ENCODE results near the gene PTGR3.
"Not testable (repeated sequence)": the region's sequence is repeated elsewhere in the genome, so short reads cannot be mapped to it uniquely, and the experiment has no call there.

Gene PTGR3

GRCh38 chr18:75202696-75203365, 6.1 kb downstream of the PTGR3 start:
- no peak for DNase-seq (ENCODE audit: low read depth)

- no peak for DNase-seq (ENCODE audit: low read depth)
These were observed 7.4 kb downstream of the PTGR3 start for GRCh38 chr18:75201282-75202270.

DNA sequence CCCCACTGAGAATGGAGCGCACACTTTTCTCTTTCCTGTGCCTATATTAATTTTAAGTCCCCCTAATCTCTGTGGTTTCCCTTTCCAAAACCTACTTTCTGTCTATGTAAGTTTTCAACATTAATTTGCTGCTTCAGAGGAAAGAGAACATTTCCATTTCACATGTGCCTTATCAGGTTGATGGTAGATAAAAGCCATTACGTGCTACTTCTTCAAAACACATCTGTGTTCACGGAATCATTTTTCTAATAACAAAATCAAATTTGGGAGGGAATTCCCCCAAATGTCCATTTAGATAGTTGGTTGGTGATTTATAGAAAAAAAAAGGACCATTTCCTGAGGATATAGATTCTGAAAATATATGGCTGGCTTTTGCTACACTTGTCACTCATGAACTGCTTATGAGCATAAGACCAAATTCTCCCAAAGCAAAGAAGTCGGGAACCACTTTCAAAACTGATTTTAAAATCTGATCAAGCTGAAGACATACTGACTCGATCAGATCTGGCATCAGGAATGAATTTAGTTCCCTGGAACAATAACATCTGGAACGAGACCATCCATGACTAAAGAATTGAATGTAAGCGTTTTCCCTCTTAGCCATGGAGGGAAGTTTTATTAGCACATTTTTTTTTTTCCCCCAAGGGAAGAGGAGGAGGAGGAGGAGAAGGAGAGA, 8.2 kb downstream of the PTGR3 start:
- DNase-seq (ENCODE audit: low read depth), result no peak

GRCh38 chr18:75200071-75200470, 8.9 kb downstream of the PTGR3 start:
- DNase-seq (ENCODE audit: low read depth), result no peak

DNA sequence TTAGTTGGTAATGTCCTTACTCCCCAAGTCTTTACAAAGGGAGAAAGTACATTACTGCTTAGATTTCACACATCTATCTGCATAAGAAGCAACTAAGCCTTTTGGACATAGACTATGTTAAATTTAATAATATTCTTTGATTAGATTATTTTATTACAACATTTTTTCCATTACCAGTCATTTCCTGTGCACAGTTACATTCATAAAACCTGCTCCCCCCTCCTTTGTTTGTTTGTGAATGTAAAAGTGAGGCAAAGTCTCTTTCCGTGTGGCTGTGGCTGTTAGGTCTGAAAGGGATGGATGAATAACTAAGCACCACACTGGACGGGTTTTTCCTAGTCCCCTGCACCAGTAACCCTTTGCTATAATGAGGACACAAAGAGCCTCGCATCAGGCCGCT, 9.6 kb downstream of the PTGR3 start:
- no peak for DNase-seq (ENCODE audit: low read depth)

DNA sequence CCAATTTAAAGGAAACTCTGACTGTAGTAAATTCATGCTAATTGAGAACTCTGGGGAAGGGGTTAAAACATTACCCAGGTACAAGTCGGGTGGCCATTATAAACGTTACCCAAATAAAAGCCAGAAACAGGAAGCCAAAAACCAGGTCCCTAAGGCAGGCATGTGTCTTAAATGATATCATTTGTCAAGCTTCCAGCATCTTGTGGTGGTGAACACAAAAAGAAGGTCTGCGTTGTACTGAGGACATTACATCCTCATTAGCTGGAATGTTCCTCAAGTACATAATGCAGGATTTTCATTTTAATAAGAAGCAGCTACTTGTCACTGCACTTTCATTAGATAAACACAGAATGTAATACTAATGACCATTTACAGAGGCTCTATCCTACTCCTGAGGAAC, 10.9 kb downstream of the PTGR3 start:
- no peak for DNase-seq (ENCODE audit: low read depth)

DNA sequence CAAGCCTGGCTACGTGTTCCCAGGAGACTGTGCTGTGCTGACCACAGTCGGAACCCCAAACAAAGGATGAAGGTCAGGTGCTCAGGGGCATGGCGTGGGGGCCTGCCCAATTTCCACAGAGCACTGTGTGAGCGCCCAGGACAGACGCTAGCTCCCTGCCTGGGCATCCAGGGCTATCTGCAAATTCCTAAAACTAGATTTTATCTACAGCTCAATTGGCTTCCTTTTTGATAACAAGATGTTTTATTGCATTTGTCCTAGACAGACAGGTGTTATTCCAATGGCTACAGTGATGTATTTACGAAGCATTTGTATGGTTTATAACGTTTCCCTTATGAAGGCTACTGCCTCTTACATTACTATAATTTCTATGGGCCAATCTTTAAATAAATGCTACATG, 16.0 kb downstream of the PTGR3 start:
- no peak for DNase-seq (ENCODE audit: low read depth)

GRCh38 chr18:75189696-75190095, 19.2 kb downstream of the PTGR3 start:
- no peak for DNase-seq (ENCODE audit: low read depth)

DNA sequence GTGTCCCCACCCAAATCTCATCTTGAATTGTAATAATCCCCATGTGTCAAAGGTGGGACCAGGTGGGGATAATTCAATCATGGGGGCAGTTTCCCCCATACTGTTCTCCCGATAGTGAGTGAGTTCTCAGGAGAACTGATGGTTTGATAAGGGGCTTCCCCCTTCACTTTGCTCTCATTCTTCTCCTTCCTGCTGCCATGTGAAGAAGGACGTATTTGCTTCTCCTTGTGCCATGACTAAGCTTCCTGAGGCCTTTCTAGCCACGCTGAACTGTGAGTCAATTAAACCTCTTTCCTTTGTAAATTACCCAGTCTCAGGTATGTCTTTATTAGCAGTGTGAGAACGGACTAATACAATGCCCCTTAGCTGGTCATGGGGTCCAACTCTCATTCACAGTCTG, 21.2 kb downstream of the PTGR3 start:
- not testable (repeated sequence) for DNase-seq (ENCODE audit: low read depth)

GRCh38 chr18:75185460-75185859, 23.5 kb downstream of the PTGR3 start:
- DNase-seq (ENCODE audit: low read depth), result no peak

DNA sequence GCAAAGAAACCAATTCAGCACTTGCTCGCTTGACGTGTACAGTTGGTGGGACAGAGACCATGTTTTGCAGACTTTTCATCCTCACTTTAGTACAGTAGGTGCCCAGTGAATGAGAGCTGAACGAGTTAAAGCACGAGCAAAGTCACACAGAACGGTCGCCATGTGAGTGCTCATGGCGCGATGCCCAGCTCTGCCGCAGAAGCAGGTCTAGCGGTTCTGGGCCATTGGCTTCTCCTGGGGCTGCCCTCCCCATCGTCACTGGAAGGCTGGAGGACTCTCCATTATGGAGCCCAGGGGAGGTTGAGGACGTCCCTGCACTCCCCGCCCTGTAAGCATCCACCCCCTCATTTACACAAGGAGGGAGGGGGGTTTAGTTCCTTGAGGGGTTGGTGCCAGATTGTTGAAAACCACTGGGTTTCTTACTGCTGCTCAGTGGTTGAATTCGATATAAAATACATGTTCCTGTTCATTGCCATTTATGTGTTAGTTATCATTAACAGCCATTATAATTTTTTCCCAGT, 24.9 kb downstream of the PTGR3 start:
- DNase-seq (ENCODE audit: low read depth), result no peak

DNA sequence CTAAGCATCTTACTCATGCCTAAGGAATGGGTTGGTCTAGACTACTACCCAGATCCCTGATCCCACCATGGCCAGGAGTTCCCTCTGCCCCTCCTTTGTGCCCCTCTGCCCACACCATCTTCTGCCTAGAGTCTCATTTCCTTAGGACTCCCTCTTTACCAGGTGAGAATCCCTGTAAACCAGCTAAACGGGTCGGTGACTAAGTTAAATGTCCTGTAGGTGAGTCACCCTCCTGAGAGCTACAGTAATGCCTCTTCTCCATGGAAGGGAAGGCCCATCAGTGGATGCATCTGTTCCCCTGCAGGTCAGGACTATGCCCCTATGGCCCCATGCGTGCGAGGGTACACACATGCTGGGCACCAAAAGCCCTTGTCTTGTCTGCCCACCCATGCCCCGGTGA, 25.4 kb downstream of the PTGR3 start:
- DNase-seq (ENCODE audit: low read depth), result no peak

GRCh38 chr18:75179819-75180600, 28.9 kb downstream of the PTGR3 start:
- no peak for DNase-seq (ENCODE audit: low read depth)

- DNase-seq (ENCODE audit: low read depth), result no peak
These were observed 30.6 kb downstream of the PTGR3 start for GRCh38 chr18:75178376-75178775.

DNA sequence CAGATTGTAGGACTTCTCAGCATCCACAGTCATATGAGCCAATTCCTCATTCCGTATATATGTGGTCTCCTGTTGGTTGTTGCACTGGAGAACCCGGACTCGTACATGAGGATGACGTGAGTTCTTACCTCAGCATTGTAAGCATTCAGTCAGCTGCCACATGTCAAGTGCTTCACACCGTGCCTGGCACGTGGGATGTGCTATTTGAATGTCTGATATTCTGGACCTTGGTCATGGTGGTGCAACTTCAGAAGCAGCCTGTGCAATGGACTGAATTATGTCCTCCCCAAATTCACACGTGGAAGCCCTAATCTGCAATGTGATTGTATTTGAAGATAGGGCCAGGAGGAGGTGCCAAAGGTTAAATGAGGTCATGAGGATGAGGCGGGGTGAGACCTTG, 32.1 kb downstream of the PTGR3 start:
- DNase-seq (ENCODE audit: low read depth), result no peak

DNA sequence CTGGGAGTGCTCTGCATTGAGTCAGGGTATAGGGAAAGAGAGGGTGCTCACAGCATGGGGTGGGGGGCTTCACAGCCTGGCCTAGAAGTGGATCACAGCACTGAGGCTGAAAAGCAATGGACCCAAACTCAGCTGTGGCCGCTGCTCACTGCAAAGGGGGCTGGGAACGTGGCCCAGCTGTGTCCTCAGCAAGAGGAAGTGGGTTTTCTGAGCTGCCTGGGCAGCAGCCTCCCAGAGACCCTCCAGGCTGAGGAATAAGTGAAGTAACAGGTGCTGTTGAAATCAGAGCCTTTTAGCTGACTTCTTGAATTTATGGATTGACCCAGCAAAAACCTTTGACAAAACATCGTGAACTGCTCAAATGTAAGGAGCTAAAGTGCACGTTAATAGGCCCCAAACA, 35.2 kb downstream of the PTGR3 start:
- no peak for DNase-seq (ENCODE audit: low read depth)

DNA sequence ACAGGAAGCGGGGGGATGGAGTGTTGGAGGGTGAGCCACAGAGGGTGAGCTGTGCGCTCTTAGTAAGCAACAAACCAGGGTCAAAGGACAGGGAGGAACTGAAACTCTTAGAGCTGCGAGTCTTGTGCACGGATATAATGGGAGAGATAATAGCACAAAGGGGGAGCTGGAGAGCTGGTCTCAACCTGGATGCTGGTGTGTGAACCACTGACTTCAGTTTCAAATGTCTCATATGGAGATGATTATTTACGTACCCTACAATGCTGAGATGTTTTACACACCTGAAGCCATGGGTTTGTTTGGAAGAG, 35.9 kb downstream of the PTGR3 start:
- DNase-seq (ENCODE audit: low read depth), result no peak

DNA sequence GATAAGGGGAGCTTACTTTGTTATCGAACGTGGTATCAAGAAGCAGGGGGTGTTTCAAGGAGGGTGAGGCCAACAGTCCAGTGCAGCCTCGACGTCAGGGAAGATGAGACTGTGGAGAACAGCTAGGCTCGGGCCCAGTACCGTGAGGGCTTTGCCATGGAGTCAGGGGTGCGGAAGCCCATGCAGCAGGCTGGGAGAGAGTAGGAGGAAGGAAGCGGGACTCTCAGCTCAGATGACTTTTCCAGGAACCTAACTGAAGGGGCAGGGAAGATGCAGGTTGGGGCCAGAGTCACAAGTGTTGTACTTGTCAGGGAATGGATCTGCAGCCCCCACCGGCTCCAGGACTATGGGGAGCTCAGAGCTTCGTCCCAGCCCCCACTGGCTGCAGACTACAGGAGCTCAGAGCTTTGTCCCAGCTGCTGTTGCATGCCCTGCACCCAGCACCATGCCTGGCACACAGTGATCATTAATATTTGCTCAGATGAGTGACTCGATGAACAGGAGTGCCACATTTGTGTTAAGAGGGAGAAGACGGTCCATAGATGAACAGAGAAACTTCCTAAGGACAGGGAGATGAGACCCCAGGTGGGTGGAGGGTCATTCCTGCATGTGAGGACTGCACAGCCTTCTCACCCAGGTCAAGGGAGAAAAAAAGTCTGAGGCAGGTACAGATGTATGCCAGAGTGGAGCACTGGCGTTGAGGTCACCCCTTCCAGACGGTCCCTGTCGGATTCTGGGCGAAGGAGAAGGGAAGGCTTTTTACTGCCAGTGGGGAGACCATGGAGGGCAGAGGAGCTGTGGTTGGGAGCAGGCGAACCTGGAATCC, 36.4 kb downstream of the PTGR3 start:
- DNase-seq (ENCODE audit: low read depth), result no peak

- no peak for DNase-seq (ENCODE audit: low read depth)
These were observed 38.0 kb downstream of the PTGR3 start for GRCh38 chr18:75170916-75171315.

DNA sequence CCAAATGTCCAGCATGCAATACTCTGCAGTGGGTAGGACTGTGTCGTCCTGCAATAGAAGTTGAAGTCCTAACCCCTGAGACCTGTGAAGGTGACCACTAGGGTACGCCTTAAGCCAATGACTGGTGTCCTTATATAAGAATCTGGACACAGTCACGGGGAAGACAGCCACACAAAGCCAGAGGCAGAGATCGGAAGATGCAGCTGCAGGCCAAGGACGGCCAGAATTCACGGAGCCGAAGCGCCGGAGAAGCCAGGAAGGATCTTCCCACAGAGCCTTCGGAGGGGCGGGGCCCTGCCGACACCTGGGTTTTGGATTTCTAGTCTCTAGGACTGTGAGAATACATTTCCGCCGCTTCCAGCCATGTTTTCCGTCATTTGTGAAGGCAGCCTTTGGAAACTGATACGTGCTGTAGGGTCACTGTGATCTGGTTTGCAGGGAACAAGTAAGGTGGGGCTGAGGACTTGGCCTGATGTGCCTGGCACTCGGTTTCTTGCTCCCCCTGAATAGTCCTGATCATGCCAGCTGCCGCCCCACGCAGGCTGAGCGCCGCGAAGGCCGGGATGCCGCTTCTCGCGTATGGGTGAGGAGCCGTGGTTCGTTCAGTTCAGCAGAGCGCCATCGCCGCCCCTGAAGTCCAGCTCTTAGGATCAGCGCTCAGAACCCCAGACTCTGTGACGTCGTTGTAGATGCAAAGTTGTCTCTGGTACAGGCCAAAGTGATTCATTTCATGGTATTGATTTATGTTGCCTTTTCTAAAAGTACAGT, 38.7 kb downstream of the PTGR3 start:
- no peak for DNase-seq (ENCODE audit: low read depth)
